Measurements from ENCODE around the gene APOBEC3B.
"Not testable (repeated sequence)": the region's sequence is repeated elsewhere in the genome, so short reads cannot be mapped to it uniquely, and the experiment has no call there.

The APOBEC3B gene

GRCh38 chr22:39031434-39032295, 49.5 kb downstream of the APOBEC3B start:
- not testable (repeated sequence) for DNase-seq (ENCODE audit: low read depth)

- not testable (repeated sequence) for DNase-seq (ENCODE audit: low read depth)
These were observed 54.9 kb downstream of the APOBEC3B start for GRCh38 chr22:39037071-39037470.

- no peak for DNase-seq (ENCODE audit: low read depth)
These were observed 57.4 kb downstream of the APOBEC3B start for GRCh38 chr22:39039306-39040126.

- DNase-seq (ENCODE audit: low read depth): not testable (repeated sequence)
These were observed 58.0 kb downstream of the APOBEC3B start for GRCh38 chr22:39040155-39040537.

GRCh38 chr22:39040538-39041296, 58.6 kb downstream of the APOBEC3B start, which contains the start of gene APOBEC3F:
APOBEC3F (plus strand) TSS chr22:39040864; CDS start chr22:39040961, 97 bp downstream.
- peak; percentile 61 for DNase-seq (ENCODE audit: low read depth)

GRCh38 chr22:39041908-39042307, 59.8 kb downstream of the APOBEC3B start:
- no peak for DNase-seq (ENCODE audit: low read depth)
